GM18526 (cell line): ENCODE measurements around the gene PRKCE.

Source experiments
- POLR2A ChIP-seq: IDR thresholded peaks from 3 replicates; pipeline ENCODE4 v1.6.1; 2011; ENCODE audit not compliant: insufficient read length; ENCODE audit errors: extremely low read depth

Gene PRKCE

DNA sequence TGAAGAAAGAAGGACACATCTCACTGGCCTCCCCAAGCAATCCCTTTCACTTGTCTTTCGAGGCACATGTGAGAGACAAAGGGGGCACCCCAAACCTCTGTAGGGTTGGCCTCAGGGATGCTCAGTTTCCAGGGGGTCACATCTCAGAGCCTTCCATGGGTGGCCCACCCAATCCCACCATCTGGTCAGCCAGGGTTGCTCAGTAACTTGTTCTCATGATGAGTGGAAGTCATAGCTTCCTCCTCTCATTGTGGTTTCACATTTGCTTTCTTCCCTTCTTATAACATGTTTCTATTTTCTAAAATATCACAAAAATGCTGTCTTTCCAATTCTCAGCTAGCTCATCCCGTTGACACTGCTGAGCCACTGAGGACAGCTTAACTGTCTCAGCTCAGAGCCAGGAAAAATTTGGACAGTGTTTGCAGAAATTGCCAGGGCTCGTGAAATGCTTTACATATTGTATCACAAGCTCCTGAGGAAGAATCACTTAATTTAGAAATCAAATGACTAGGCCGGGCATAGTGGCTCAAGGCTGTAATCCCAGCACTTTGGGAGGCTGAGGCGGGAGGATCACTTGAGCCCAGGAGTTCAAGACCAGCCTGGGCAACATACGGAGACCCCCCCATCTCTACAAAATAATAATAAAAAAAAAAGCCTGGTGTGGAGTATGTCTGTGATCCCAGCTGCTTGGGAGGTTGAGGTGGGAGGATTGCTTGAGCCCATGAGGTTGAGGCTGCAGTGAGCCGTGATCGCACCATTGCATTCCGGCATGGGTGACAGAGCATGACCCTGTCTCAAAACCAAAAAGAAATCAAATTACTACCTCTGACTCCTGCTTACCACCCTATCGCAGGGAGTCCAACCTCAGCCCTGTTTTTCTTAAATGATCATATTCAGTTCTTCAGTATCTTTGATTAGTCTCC is 129.3 kb downstream of the PRKCE start:
- no peak for TF ChIP-seq POLR2A

DNA sequence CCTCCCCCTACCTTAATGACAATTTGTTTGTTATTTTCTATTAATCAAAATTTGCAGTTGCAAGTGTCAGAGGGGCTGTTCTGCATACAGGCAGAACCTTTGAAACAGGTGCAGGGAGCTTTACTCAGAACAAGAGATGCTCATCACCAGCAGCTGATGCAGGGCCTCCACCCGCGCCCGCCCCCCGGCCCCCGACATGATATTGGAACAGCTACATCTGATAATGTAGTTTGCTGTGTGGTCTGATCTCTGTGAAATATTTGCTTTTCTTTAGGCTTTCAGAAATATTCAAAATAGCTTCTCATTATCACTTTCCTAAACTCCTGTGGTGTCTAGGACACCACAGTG is 130.0 kb downstream of the PRKCE start:
- no peak for TF ChIP-seq POLR2A

GRCh38 chr2:45782436-45782835 is 131.0 kb downstream of the PRKCE start:
- no peak for TF ChIP-seq POLR2A

DNA sequence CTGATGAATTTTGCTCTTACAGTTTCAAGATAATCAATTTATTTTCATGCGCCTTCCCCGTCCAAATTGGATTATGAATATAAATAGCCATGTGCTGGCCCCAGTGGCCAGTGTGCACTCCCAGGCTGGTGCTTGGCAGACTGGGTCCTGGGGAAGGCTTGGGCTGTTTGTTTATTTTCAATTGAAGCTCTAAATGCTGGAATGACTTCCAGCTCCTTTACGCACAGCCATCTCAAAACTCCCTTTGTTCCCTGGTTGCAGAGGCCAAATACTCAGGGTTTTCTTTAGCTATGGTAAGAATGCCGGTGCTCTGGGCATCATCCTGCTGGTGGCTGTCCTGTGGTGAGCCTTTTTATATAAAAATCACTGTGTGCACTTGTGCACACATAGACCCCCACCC is 131.5 kb downstream of the PRKCE start:
- TF ChIP-seq POLR2A, result no peak

DNA sequence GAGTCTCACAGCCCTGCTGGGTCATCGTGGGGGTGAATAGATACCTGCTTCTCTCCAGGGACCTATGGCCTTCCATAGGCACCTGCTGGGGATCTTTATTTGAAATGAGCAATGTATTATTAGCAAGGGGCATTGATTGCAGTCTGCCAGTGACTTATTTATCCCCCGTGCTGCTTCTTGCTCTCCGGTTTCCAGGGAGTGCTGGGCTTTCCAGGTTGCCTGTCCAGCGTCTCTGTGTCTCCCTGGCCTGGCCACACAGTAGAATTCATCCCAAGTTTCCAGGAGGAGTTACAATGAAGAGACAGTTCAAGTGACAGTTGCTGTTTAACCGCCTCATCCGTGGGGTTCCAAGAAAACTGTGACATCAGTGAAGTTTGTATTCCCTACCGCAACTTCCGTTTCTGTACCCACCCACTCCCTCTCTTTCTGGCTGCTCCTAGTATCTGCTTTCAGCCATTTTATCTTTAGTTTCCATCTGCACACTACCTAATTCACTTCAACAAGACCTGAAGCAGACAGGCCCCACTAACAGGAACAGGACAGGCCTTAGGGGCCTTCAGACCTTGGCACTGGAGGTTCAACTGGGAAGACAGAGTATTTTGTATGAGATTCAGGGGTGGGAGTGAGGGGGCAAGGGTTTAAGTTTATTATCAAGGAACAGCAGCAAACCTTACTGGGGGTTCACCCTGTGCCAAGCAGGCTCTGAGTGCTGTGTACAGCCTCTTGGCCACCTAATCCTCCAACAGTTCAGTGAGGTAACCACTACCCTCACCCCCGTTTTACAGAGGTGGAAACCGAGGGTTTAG is 134.8 kb downstream of the PRKCE start:
- TF ChIP-seq POLR2A, result no peak

DNA sequence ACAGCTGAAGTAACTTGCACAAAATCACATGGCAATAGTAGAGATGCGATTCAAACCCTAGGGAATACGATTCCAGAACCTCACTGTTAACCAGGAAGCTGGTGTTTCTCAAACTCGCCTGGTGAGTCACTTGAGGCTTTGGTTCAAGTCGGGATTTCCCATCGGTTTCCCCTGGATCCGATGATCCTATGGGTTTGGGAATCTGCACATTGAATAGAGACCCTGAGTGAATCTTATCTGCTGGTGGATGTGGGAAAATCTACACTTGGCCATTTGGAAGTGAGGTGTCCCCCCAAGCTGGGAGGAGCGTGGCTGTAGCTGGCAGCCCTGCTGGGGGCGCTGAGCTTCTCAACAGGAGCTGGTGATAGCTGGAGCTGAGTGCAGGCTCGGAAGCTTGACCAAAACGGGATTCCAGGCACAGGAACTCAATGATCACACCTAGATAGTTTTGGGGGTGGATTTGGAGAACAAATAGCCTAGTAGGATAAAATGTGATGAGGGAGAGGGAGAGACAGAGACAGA is 135.4 kb downstream of the PRKCE start:
- no peak for TF ChIP-seq POLR2A

- no peak for TF ChIP-seq POLR2A
Observed at GRCh38 chr2:45788401-45788800, 136.9 kb downstream of the PRKCE start.

DNA sequence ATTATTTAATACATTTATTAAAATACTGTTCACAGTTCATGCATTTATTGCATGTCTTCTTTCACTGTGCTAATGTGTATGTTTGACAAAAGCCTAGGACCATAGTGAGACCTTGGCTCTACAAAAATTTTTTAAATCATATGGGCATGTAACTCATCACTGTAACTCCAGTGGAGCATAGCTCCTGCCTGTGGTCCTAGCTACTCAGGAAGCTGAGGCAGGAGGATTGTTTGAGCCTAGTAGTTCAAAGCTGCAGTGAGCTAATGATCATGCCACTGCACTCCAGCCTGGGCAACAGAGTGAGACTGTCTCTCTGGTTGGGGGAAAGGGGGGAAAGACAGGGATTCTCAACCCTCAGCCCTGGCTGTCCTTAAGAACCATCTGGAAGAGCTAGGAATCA is 137.8 kb downstream of the PRKCE start:
- TF ChIP-seq POLR2A, result no peak

DNA sequence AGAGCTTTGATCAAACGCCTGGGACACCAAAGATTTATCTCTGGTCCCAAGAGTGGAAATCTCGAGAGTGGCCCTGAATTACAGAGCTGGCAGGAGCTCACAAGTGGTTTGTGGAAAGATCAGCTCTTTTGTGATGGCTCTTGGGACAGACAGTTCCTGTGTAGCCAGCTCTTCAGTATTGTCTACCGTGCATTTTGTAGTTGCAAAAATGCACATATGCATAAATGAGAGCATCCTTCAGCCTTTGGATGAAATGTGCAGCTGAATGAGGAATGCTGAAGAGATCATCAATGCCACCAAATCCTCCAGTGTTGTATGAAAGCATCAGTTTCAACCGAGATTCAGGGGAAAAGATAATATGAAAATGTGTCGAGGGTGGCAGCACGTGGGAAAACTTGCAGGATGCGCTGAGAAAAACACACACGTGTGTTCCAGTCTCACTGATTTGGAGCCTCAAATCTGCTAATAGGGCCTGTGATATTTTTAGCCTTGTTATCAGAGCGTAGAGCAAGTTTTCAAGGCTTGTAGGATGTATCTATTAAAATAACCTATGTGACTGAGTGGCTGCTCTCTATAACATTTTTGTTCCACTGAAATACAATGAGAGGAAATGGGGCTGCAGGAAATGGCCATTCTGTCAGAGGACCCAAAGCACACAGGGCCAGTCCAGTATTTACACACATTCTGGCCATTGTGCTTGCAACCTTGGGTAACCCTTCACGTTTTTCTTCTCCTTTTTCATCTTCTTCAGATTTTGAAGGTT is 138.7 kb downstream of the PRKCE start:
- TF ChIP-seq POLR2A, result no peak

DNA sequence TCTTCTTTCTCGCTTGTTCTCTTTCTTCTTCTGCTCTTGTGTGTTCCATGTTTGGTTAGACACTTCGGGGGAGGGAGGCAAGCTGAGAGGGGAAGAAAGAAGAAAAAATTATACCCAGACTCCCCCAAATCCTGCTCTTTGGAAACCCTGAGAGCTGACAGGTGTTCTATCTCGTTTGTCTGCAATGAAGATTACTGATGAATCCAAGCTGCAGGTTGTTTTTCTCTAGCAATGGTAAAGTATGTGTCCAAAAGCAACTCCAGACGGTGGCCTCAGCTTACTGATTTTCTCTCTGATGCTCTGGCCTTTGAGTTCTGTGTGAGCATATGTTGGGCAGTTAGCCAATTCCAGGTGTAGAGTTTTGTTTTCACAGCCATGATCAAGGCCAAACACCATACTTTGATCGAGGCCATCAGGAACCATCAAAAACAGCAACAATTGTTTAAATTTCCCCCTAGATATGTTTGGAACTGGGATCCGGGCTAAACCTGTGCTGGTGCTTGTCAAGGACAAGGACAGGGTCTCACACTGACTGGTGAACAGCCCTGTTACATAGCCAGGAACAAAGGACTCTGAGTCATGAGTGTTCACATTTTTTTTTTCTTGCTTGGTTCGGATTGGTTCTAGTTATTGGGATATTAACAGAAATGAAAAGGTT is 142.0 kb downstream of the PRKCE start:
- TF ChIP-seq POLR2A, result no peak

DNA sequence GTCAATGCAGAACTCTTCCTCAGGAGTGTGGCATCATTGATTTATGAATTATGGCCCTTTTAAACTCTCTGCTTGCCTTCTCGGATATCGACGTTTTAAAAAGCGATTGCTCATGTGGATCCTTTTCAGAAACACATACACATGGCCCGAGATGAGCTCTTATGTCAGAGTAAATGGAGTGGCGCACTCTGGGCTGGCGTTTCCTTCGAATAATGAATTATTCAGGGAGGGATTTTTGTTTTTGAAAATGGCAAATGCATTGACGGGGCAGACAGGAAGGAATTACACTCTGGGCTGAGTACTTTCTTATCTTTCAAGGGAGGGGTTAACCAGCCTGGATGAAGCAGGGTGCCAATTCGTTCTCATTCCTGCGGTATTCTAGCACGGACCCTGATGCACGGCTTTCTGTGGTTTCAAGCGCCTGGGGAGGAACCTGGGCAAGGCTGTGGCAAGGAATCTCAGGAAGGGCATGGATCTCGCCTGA is 142.7 kb downstream of the PRKCE start:
- no peak for TF ChIP-seq POLR2A

- TF ChIP-seq POLR2A, result no peak
Observed at GRCh38 chr2:45796500-45796899, 145.0 kb downstream of the PRKCE start.

GRCh38 chr2:45797451-45798230 is 146.2 kb downstream of the PRKCE start:
- TF ChIP-seq POLR2A, result no peak
